Measurements from ENCODE around the gene TUBA8.

- TF ChIP-seq CTCF (IDR thresholded peaks at IDR 0.05; ENCODE audit: insufficient read depth, low read length, poor library complexity, severe bottlenecking) = no peak
- TF ChIP-seq EZH2phosphoT487 (conservative IDR thresholded peaks at IDR 0.05; ENCODE audit: low read length) = no peak
Observed at GRCh38 chr22:18065256-18065655, 45.4 kb upstream of the TUBA8 start.
